GM19025 (cell line): Measurements from ENCODE around the gene BCOR.

Source experiments
- ATAC-seq: cut with Tn5 transposase; IDR thresholded peaks from one replicate; pipeline ENCODE4 v1.9.1; 2021; ENCODE audit warnings: mild to moderate bottlenecking, low read depth, moderate library complexity; ENCODE audit not compliant: unreplicated experiment

Gene BCOR

GRCh38 chrX:40007131-40007755 is 90.5 kb downstream of the BCOR start:
- no peak for ATAC-seq

GRCh38 chrX:40006106-40007017 is 91.4 kb downstream of the BCOR start:
- no peak for ATAC-seq

- no peak for ATAC-seq
These were observed 92.3 kb downstream of the BCOR start for GRCh38 chrX:40005292-40006011.

DNA sequence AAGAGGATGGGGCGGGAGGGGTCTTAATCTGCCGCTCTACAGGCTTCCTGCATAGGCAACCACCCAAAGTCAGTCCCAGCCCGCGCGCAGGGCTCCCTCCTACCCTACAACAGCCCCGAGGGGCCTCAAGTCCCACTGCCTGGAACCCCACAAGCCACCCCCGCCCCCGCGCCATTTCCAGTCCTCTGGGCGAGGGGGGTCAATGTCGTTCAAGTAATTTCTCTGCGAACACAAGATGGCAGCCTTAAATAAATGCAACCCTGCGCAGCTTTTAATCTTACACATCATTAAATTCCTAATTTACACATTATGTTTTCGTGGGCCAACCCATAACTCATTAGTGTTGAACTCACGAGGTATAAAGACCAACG is 92.9 kb downstream of the BCOR start:
- no peak for ATAC-seq

DNA sequence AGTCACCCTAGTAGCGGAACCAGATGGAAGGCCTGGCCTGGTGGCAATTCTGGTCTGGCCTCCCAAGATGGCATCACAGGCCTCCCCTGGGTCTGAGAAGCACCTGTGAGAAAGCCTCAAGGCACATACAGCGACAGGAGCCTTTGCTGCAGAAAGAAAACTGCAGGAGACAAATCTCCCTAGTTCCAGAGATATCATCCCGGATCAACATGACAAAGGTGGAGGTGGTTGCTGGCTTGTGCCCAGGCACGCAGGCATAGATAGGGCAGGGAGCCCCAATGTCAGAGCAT is 93.6 kb downstream of the BCOR start:
- ATAC-seq, result no peak

DNA sequence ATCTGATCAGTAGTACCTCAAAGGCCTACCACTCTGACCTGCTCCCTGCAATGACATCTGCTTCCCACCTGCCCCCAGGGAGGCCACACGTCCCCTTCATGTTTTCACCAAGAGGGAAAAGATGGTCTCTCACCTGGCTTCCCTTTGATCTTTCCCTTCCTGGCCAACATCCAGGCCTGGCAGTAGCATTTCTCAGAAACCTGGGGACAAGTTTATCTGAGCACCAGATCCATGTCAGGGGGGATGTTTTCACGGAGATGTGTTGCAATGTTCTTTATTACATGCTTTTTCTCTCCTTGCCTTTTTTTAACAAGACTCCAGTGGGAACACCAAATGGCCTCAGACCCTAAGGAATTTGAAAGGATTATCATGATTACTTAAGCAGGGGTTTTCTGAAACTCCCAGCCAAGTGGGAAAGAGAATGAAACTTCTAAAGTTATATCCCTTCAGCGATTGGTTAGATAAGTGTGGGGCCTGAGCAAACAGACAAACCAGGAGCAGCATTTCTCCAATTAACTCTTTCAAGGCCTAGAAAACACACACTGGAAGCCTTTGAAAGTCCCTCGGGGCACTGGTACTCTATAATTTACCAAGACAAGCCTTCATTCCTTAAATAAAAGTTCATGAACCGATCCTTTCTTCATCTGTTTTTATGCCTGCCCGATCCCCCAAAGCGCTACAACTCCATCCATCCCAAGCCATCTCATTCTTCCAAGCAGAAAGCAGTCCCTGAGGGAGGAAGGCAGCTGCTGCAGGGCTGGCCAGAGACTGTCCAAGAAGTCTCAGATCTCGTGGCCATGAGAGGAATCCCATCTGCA is 94.1 kb downstream of the BCOR start:
- no peak for ATAC-seq

DNA sequence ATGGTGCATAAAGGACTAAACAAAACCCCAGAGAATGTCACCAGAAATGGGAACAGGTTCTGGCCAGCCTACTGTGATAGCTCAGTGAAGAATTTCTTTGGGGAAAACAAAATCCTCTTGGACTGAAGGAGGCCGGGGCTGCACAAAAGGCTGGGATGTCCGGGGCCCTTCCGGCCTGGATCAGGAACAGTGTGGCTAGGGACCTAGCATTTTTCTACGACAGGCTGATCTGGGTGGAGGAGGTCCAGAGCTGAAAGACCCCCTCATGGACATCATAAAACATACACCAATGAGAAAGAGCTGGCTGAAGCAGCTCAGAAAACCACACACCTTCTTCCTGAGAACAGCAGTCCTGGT is 94.7 kb downstream of the BCOR start:
- no peak for ATAC-seq
